A549 (cell line): ENCODE results near the gene HOXA7.

Experiments
- CTCF ChIP-seq: fragments of >200 bp; sonication (Bioruptor Twin); formaldehyde crosslinking; IDR thresholded peaks from 3 replicates; pipeline ENCODE4 v1.5.1; 2016
- HOXA7 ChIP-seq: fragments of 250-450 bp; sonication (Bioruptor Pico); IDR thresholded peaks from 2 replicates; pipeline ENCODE4 v1.5.0; 2020; ENCODE audit warnings: mild to moderate bottlenecking, moderate library complexity
- TF ChIP-seq, protein P1 (sequence below): IDR thresholded peaks from 2 replicates; pipeline ENCODE4 v1.6.1; 2012

DNA sequence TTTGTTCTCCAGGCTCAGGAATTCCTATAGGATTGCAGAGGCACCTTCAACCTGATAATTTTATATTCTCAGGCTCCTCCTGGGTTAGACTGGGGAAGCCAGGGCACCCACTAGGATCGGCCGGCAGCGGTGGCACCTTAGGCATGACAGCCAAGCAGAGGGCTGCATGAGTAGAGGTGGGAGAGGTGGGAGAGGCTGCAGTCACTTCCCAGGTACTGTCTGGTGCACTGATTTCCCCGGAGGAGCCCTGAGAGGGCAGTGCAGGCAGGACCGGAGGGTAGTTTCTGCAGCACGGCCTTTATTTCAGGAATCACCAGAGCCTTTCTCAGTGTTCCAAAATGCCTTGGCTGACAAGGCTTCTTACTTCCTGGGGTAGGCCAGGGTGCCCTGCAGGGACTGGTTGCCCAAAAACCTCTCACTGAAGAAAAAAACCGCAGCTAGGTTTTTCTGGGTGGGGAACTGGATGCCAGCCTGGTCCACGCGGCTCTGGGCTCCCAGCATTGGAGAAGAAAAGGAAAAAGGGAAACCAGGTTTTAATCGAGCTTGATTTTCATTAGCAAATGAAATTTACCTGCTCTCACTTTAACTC lies 47.0 kb upstream of the HOXA7 start:
- TF ChIP-seq CTCF (no peak), HOXA7 (CRISPR knock-in tag) (no peak)
- TF ChIP-seq, protein P1, sequence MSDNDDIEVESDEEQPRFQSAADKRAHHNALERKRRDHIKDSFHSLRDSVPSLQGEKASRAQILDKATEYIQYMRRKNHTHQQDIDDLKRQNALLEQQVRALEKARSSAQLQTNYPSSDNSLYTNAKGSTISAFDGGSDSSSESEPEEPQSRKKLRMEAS: no peak
